ENCODE data around the gene NCMAP. TPM values are rescaled to one million over a fixed set of nuclear protein-coding genes. Genes with fewer than 3 reads are reported as not detected.

NCMAP gene
- total RNA-seq, 1 donor from 2014 or later = 1.3 TPM

- TF ChIP-seq CTCF (IDR thresholded peaks at IDR 0.05; ENCODE audit: unreplicated experiment) = no peak
- DNase-seq (ENCODE audit: low spot score, unreplicated experiment) = no peak
- no peak overlapping the region for H3K4me3 Mint-ChIP-seq (ENCODE audit: low read depth)
- H3K27ac Mint-ChIP-seq = no peak overlapping the region
- peaks cover 11% of the 10 kb centered on the region for H3K27me3 Mint-ChIP-seq
- H3K36me3 Mint-ChIP-seq (ENCODE audit: insufficient read depth) = no peaks in the 10 kb centered on the region
- peaks cover 13% of the 10 kb centered on the region for H3K4me1 Mint-ChIP-seq (ENCODE audit: low read depth)
- H3K9me3 Mint-ChIP-seq (ENCODE audit: low read depth) = no peaks in the 10 kb centered on the region
These were observed 10.5 kb downstream of the NCMAP start for GRCh38 chr1:24566236-24566867.

GRCh38 chr1:24567792-24568388, 12.0 kb downstream of the NCMAP start:
- no peak for DNase-seq (ENCODE audit: low spot score, unreplicated experiment)
- peaks cover 11% of the 10 kb centered on the region for H3K27me3 Mint-ChIP-seq
- H3K27ac Mint-ChIP-seq = peak overlapping the region; percentile 77
- no peaks in the 10 kb centered on the region for H3K36me3 Mint-ChIP-seq (ENCODE audit: insufficient read depth)
- peak; percentile 15 for TF ChIP-seq CTCF (IDR thresholded peaks at IDR 0.05; ENCODE audit: unreplicated experiment)
- H3K9me3 Mint-ChIP-seq (ENCODE audit: low read depth) = no peaks in the 10 kb centered on the region
- H3K4me3 Mint-ChIP-seq (ENCODE audit: low read depth) = no peak overlapping the region
- peaks cover 7% of the 10 kb centered on the region for H3K4me1 Mint-ChIP-seq (ENCODE audit: low read depth)

GRCh38 chr1:24568475-24568874, 12.6 kb downstream of the NCMAP start:
- no peak for TF ChIP-seq CTCF (IDR thresholded peaks at IDR 0.05; ENCODE audit: unreplicated experiment)
- peaks cover 11% of the 10 kb centered on the region for H3K27me3 Mint-ChIP-seq
- peak overlapping the region; percentile 35 for H3K27ac Mint-ChIP-seq

GRCh38 chr1:24570265-24571125, 14.6 kb downstream of the NCMAP start:
- H3K36me3 Mint-ChIP-seq (ENCODE audit: insufficient read depth) = no peaks in the 10 kb centered on the region
- no peak for TF ChIP-seq CTCF (IDR thresholded peaks at IDR 0.05; ENCODE audit: unreplicated experiment)
- peaks cover 7% of the 10 kb centered on the region for H3K4me1 Mint-ChIP-seq (ENCODE audit: low read depth)
- H3K9me3 Mint-ChIP-seq (ENCODE audit: low read depth) = no peaks in the 10 kb centered on the region
- no peak overlapping the region for H3K27ac Mint-ChIP-seq
- no peak overlapping the region for H3K4me3 Mint-ChIP-seq (ENCODE audit: low read depth)
- DNase-seq (ENCODE audit: low spot score, unreplicated experiment) = no peak
- peaks cover 7% of the 10 kb centered on the region for H3K27me3 Mint-ChIP-seq

More at GRCh38 chr1:24568475-24568874, 12.6 kb downstream of the NCMAP start:
- Mint-ChIP-seq H3K4me3 (ENCODE audit: low read depth) (no peak overlapping the region), H3K9me3 (ENCODE audit: low read depth) (no peaks in the 10 kb centered on the region), H3K36me3 (ENCODE audit: insufficient read depth) (no peaks in the 10 kb centered on the region), H3K4me1 (ENCODE audit: low read depth) (peaks cover 7% of the 10 kb centered on the region)
- no peak for DNase-seq (ENCODE audit: low spot score, unreplicated experiment)

- Mint-ChIP-seq H3K4me1 (ENCODE audit: low read depth) (peaks cover 7% of the 10 kb centered on the region), H3K9me3 (ENCODE audit: low read depth) (no peaks in the 10 kb centered on the region), H3K27me3 (no peaks in the 10 kb centered on the region), H3K4me3 (ENCODE audit: low read depth) (no peak overlapping the region), H3K36me3 (ENCODE audit: insufficient read depth) (no peaks in the 10 kb centered on the region), H3K27ac (no peak overlapping the region)
- no peak for DNase-seq (ENCODE audit: low spot score, unreplicated experiment)
- no peak for TF ChIP-seq CTCF (IDR thresholded peaks at IDR 0.05; ENCODE audit: unreplicated experiment)
These were observed 16.4 kb downstream of the NCMAP start for GRCh38 chr1:24572301-24572700.

Measured in progenitor cell of endocrine pancreas (in vitro differentiated cells).